A673 (cell line): ENCODE measurements around the gene DLG3.

ENCODE experiments used
- EZH2 ChIP-seq: fragments of 200-600 bp; sonication (generic); IDR thresholded peaks from 2 replicates; pipeline ENCODE4 v1.6.1; 2017; ENCODE audit warnings: borderline replicate concordance, low read depth, mild to moderate bottlenecking, mixed read lengths, antibody characterized with exemption, low read length; ENCODE audit not compliant: poor library complexity, severe bottlenecking
- TF ChIP-seq, protein P1 (sequence below): fragments of 300-800, 200-600 bp; sonication (generic); conservative IDR thresholded peaks from 2 replicates; pipeline ENCODE4 v1.5.1; 2017; ENCODE audit warnings: low read depth, mild to moderate bottlenecking, antibody characterized with exemption, low read length, moderate library complexity, mixed read lengths

DNA sequence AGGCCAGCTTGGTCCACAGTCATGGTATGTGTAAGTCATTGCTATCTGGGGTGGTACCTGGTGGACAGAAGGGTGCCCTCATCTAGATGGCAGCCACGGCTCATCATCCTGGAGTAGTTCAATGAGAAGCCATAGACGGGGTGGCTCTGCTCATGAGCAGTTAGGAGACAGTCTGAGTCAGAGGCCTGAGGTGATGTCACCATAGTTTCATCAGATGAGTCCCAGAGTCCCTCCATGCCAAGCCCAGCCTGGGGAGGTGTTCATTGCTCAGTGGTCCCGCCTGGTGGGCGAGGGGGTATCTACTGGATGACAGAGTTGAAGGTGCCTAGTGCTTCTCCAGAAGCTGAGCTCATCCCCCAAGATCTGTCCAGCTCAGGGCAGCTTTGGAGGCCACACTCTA, 49.8 kb downstream of the DLG3 start:
- TF ChIP-seq, protein P1, sequence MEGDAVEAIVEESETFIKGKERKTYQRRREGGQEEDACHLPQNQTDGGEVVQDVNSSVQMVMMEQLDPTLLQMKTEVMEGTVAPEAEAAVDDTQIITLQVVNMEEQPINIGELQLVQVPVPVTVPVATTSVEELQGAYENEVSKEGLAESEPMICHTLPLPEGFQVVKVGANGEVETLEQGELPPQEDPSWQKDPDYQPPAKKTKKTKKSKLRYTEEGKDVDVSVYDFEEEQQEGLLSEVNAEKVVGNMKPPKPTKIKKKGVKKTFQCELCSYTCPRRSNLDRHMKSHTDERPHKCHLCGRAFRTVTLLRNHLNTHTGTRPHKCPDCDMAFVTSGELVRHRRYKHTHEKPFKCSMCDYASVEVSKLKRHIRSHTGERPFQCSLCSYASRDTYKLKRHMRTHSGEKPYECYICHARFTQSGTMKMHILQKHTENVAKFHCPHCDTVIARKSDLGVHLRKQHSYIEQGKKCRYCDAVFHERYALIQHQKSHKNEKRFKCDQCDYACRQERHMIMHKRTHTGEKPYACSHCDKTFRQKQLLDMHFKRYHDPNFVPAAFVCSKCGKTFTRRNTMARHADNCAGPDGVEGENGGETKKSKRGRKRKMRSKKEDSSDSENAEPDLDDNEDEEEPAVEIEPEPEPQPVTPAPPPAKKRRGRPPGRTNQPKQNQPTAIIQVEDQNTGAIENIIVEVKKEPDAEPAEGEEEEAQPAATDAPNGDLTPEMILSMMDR = no peak
- TF ChIP-seq EZH2 = no peak
